Upper lobe of left lung (tissue), 6 donors: Measurements from ENCODE around the gene NEK10. TPM values are rescaled to one million over a fixed set of nuclear protein-coding genes. Genes with fewer than 3 reads are reported as not detected.

Experiments used
- ATAC-seq, 2 donors: fragments of 200-7000 bp; cut with Tn5 transposase; one replicate each; pipeline ENCODE4 v1.9.1; 2022; ENCODE audit warnings: mild to moderate bottlenecking in 2 of 2, moderate library complexity in 2 of 2; ENCODE audit not compliant: low FRiP score in 2 of 2
- DNase-seq, 2 donors: peaks; one replicate each; pipeline ENCODE4 v3.0.0-alpha.2; 2019 to 2020
- H3K27ac ChIP-seq, 4 donors: fragments of 200-600 bp; sonication (generic); one replicate each; pipeline ENCODE4 v1.5.1; 2016 to 2019
- H3K27me3 ChIP-seq, 4 donors: fragments of 200-600 bp; sonication (generic); one replicate each; pipeline ENCODE4 v1.5.1; 2017 to 2019
- H3K36me3 ChIP-seq, 4 donors: fragments of 200-600 bp; sonication (generic); one replicate each; pipeline ENCODE4 v1.5.1; 2016 to 2019
- H3K4me1 ChIP-seq, 4 donors: fragments of 200-600 bp; sonication (generic); one replicate each; pipeline ENCODE4 v1.5.1; 2018 to 2019
- H3K4me3 ChIP-seq, 4 donors: fragments of 200-600 bp; sonication (generic); one replicate each; pipeline ENCODE4 v1.5.1; 2017 to 2019; ENCODE audit warnings: mild to moderate bottlenecking in 2 of 4, moderate library complexity in 1 of 4
- H3K9me3 ChIP-seq, 4 donors: fragments of 200-600 bp; sonication (generic); one replicate each; pipeline ENCODE4 v1.5.1; 2018 to 2019
- EP300 ChIP-seq, 4 donors: sonication (generic); formaldehyde crosslinking; IDR thresholded peaks; one replicate each; pipeline ENCODE4 v1.5.1; 2017; ENCODE audit warnings: antibody characterized with exemption in 4 of 4, control low read depth in 2 of 4
- POLR2A ChIP-seq, 4 donors: fragments of 450-650 bp; IDR thresholded peaks; one replicate each; pipeline ENCODE4 v1.5.1; 2016 to 2017; ENCODE audit warnings: antibody characterized with exemption in 4 of 4, mild to moderate bottlenecking in 2 of 4
- POLR2AphosphoS5 ChIP-seq, 2 donors: sonication (generic); formaldehyde crosslinking; IDR thresholded peaks; one replicate each; pipeline ENCODE4 v1.5.1; 2017; ENCODE audit warnings: antibody characterized with exemption in 2 of 2
- WGBS, 2 donors: methylation state at CpG; one replicate each; pipeline ENCODE4 v1.1.5; 2017 to 2018; 5-methylcytosine and 5-hydroxymethylcytosine counted together
- total RNA-seq, 6 donors: library from RNA; depleted of rRNA in 4 of 6; stranded (reverse); fragments of >200 nt in 4 of 6; gene quantifications; one replicate each; pipeline versions ENCODE4 v1.1.0 to v1.2.1, GENCODE V29; 2016 to 2021
- TF ChIP-seq, protein P1 (sequence below), 6 experiments: fragments of 450-650 bp in 4 of 6; fragments of 200-600 bp in 2 of 6; sonication (generic) in 2 of 6; IDR thresholded peaks; one replicate each; pipeline ENCODE4 v1.5.1; 2016 to 2019; ENCODE audit warnings: antibody characterized with exemption in 6 of 6
- donor health status: DM: no; HTN: no; CAD: no; lungs with moderate emphysema.
- donor health status: DM: no; HTN: yes; CAD: no; lungs with severe emphysema.

NEK10 gene
- total RNA-seq, 6 donors from 2014 or later: 0.29 to 85.3 (median 12.1) TPM

DNA sequence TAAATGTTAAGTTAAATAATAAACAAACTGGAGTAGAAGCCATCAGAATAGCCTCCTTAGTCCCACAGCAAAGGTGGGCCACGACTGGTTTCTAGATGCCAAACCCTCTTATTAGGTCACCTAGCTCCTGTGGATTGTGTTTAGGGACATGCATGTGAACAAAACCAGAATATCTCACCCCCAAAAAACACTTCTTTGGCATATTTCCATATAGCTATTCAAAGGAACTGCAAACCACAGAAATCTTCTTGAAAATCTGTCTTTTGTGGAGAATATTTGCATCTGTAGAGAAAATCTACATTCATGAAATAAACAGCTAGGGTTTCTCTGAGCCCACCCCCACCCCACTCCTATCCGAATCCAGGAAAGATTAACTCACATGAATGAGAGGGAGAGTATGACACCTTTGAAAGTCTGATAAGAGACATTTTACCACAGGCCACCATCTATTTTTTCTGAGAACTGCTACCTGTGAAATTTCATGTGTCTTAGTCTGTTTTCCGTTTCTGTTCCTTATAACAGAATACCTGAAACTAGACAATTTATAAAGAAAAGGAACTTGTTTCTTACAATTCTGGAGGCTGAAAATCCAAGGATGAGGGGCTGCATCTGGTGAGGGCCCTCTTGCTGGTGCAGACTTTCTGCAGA, 159.4 kb downstream of the NEK10 start:
- TF ChIP-seq EP300 (IDR thresholded peaks at IDR 0.05): no peak
- TF ChIP-seq, protein P1, sequence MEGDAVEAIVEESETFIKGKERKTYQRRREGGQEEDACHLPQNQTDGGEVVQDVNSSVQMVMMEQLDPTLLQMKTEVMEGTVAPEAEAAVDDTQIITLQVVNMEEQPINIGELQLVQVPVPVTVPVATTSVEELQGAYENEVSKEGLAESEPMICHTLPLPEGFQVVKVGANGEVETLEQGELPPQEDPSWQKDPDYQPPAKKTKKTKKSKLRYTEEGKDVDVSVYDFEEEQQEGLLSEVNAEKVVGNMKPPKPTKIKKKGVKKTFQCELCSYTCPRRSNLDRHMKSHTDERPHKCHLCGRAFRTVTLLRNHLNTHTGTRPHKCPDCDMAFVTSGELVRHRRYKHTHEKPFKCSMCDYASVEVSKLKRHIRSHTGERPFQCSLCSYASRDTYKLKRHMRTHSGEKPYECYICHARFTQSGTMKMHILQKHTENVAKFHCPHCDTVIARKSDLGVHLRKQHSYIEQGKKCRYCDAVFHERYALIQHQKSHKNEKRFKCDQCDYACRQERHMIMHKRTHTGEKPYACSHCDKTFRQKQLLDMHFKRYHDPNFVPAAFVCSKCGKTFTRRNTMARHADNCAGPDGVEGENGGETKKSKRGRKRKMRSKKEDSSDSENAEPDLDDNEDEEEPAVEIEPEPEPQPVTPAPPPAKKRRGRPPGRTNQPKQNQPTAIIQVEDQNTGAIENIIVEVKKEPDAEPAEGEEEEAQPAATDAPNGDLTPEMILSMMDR (IDR thresholded peaks at IDR 0.05): no peak
- TF ChIP-seq POLR2A (IDR thresholded peaks at IDR 0.05): no peak
- no peak for TF ChIP-seq POLR2AphosphoS5 (IDR thresholded peaks at IDR 0.05)
- Histone ChIP-seq H3K9me3 (no peaks in the 10 kb centered on the region), H3K36me3 (no peaks in the 10 kb centered on the region), H3K27ac (no peak overlapping the region), H3K27me3 (no peaks in the 10 kb centered on the region), H3K4me3 (no peak overlapping the region), H3K4me1 (no peaks in the 10 kb centered on the region)
- WGBS, 2 donors: 59 to 66% methylated on average over 3 of the region's 3 CpGs
- ATAC-seq (no peak), DNase-seq (no peak)

DNA sequence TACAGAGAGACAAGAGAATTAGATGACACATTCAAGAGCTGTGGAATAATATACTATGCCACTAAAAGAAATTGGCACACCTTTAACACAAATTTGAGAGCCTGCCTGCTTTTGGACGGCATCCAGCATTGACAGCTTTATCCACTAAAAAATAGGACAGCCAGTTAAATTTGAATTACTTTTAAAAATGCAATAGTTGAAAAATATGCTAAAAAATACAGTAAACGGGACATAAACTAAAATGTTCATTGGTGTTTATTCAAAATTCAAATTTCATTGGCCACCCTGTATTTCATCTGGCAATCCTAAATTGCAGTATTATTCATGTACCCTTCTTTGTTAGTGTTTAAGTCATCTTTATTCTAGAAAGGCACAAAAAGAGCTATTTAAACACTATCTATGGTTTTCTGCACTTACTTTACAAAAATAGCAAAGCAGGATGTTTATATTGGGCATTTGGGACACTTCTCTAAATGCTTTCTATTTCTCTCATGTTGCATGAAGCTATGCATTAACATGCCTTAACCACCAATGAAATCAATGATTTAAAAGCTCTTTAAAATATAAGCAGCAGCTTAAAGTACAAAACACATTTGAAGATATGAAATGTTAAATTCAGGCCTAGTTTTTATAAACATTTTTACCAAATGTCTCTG, 160.1 kb downstream of the NEK10 start:
- Histone ChIP-seq H3K36me3 (no peaks in the 10 kb centered on the region), H3K27ac (no peak overlapping the region), H3K4me1 (no peaks in the 10 kb centered on the region), H3K27me3 (no peaks in the 10 kb centered on the region), H3K9me3 (no peaks in the 10 kb centered on the region), H3K4me3 (no peak overlapping the region)
- TF ChIP-seq POLR2AphosphoS5 (IDR thresholded peaks at IDR 0.05) (no peak), POLR2A (IDR thresholded peaks at IDR 0.05) (no peak), EP300 (IDR thresholded peaks at IDR 0.05) (no peak)
- TF ChIP-seq, protein P1 (IDR thresholded peaks at IDR 0.05): no peak
- ATAC-seq (no peak), DNase-seq (no peak)
- WGBS, 2 donors: 72 to 81% methylated on average over 2 of the region's 2 CpGs

DNA sequence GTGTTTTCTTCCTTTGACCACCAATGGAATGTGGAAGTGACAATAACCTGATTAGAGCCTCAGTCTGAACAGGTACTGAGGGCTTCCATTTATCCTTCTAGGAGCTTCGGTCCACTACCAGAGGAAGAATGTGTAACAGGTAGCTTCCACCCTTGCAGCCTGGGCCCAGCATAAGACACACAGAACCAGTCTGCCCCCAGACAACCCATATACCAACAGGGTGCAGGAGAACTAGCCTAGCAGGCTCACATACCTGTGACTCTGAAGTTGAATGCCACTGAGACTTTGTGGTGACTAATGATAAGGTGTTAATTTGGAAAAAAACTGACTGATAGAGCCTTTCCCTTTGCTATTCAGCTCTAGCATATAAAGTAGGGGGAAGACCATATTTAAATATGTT, 166.2 kb downstream of the NEK10 start:
- no peak for ATAC-seq
- DNase-seq: no peak

DNA sequence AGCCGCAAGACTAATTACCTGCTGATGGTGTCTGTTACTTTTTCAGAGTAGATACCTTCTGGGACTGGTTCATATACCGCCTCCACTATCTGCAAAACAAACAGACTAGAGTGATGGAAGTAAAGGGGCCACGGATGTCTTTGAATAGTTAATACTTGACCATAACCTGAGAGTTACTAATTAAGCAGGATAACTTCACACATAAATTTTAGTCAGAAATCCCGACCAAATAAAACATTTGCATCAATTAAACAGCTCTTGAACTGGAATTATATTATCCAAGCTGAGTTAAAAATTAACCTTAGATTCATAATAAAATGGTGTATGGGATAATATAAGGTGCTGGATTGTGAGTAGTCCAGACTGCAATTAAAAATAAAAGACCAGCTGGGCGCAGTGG, 167.7 kb downstream of the NEK10 start:
- ATAC-seq (no peak), DNase-seq (no peak)
- 76 to 77% methylated on average over 5 of the region's 5 CpGs for WGBS, 2 donors
- Histone ChIP-seq H3K27ac (no peak overlapping the region), H3K9me3 (no peaks in the 10 kb centered on the region), H3K4me1 (no peaks in the 10 kb centered on the region), H3K27me3 (no peaks in the 10 kb centered on the region), H3K36me3 (no peaks in the 10 kb centered on the region), H3K4me3 (no peak overlapping the region)
- TF ChIP-seq POLR2A (IDR thresholded peaks at IDR 0.05) (no peak), EP300 (IDR thresholded peaks at IDR 0.05) (no peak), POLR2AphosphoS5 (IDR thresholded peaks at IDR 0.05) (no peak)
- TF ChIP-seq, protein P1 (IDR thresholded peaks at IDR 0.05): no peak

More for the DNA sequence above, 166.2 kb downstream of the NEK10 start:
- Histone ChIP-seq H3K4me1 (no peaks in the 10 kb centered on the region), H3K4me3 (no peak overlapping the region), H3K27ac (no peak overlapping the region), H3K36me3 (no peaks in the 10 kb centered on the region), H3K27me3 (no peaks in the 10 kb centered on the region), H3K9me3 (no peaks in the 10 kb centered on the region)
- WGBS, 2 donors: 83 to 100% methylated on average over 1 of the region's 1 CpG
- TF ChIP-seq EP300 (IDR thresholded peaks at IDR 0.05) (no peak), POLR2A (IDR thresholded peaks at IDR 0.05) (no peak)

DNA sequence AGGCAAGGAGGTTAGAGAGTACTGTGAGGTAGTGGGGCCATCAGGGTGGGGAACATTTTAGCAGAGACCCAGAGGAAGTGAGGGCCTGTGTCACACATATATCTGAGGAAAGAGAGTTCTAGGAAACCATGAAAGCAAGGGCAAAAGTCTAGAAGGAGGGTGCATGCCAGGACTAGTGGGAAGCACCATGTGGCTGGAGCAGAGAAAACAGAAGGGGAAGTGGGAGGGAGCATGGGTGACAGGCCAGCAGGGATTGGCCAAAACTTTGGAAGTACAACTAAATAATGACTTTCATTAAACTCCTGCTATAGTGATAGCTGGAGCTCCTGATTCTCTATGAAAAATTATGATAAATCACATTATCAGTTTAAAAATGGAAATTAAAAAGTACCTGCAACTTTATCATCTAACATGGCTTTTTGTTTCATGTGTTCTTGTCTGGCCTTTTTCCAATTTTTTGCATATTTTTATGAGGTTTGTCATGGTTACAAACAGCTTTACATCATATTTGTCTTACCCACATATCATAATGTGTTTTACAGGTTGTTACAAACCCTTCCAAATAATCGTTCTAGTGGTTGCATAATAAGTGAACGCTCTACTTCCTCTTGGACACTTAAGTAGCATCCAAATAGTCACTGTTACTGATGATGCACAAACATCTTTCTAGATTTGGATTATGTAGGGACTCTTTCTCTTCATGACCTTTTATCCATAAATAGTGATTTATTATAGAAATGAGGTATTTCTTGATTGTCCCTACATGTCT, 168.3 kb downstream of the NEK10 start:
- Histone ChIP-seq H3K4me3 (no peak overlapping the region), H3K9me3 (no peaks in the 10 kb centered on the region), H3K27me3 (no peaks in the 10 kb centered on the region), H3K36me3 (no peaks in the 10 kb centered on the region), H3K4me1 (no peaks in the 10 kb centered on the region), H3K27ac (no peak overlapping the region)
- no peak for ATAC-seq
- 38 to 47% methylated on average over 2 of the region's 2 CpGs for WGBS, 2 donors
- TF ChIP-seq EP300 (IDR thresholded peaks at IDR 0.05) (no peak), POLR2A (IDR thresholded peaks at IDR 0.05) (no peak), POLR2AphosphoS5 (IDR thresholded peaks at IDR 0.05) (no peak)
- TF ChIP-seq, protein P1 (IDR thresholded peaks at IDR 0.05): no peak
- DNase-seq: no peak
